ENCODE results near the gene EDN2. TPM values are rescaled to one million over a fixed set of nuclear protein-coding genes. Genes with fewer than 3 reads are reported as not detected.

EDN2 gene
- total RNA-seq, 2 donors from 2014 or later, result 3.3 to 13.5 TPM

- intact Hi-C loops (cut with DNase I), result no loop called here
- TF ChIP-seq, protein P1, sequence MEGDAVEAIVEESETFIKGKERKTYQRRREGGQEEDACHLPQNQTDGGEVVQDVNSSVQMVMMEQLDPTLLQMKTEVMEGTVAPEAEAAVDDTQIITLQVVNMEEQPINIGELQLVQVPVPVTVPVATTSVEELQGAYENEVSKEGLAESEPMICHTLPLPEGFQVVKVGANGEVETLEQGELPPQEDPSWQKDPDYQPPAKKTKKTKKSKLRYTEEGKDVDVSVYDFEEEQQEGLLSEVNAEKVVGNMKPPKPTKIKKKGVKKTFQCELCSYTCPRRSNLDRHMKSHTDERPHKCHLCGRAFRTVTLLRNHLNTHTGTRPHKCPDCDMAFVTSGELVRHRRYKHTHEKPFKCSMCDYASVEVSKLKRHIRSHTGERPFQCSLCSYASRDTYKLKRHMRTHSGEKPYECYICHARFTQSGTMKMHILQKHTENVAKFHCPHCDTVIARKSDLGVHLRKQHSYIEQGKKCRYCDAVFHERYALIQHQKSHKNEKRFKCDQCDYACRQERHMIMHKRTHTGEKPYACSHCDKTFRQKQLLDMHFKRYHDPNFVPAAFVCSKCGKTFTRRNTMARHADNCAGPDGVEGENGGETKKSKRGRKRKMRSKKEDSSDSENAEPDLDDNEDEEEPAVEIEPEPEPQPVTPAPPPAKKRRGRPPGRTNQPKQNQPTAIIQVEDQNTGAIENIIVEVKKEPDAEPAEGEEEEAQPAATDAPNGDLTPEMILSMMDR (IDR thresholded peaks at IDR 0.05), result no peak
Observed at GRCh38 chr1:41529621-41530395, 45.3 kb upstream of the EDN2 start.

DNA sequence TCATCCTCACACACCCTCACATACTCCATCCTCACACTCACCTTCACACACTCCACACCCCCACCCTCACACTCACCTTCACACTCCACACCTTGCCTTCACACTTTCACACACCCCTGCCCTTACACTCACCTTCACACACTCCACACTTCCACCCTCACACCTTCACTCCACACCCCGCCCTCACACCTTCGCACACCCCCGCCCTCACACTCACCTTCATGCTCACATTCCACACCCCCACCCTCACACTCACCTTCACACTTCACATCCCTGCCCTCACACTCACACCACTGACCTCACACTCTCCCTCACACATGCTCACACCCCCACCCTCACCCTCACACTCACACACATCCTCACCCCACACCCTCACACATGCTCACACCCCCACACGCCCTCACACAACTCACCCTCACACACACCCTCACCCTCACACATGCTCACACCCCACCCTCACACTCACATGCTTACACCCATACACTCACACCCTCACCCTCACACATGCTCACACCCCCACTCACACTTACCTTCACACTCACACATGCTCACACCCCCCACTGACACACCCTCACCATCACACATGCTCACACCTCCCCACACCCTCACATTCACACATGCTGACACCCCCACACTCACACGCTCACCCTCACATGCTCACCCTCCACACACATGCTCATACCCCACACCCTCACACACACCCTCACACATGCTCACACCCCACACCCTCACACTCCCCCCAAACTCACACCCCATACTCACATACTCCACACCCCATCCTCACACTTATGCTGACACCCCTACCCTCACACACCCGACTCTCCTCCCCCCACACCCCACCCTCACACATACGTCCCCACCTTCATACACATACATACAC is 44.5 kb upstream of the EDN2 start:
- no peaks in the 10 kb centered on the region for H3K36me3 ChIP-seq
- no peak overlapping the region for H3K9ac ChIP-seq (ENCODE audit: low read depth in 2 of 2, low read length in 2 of 2)
- no peak overlapping the region for H3K27ac ChIP-seq
- no peaks in the 10 kb centered on the region for H3K9me3 ChIP-seq
- no peaks in the 10 kb centered on the region for H3K4me1 ChIP-seq
- intact Hi-C loops (cut with DNase I), result no loop called here
- no peak overlapping the region for H3K4me3 ChIP-seq
- DNase-seq, result no peak
- TF ChIP-seq, protein P1 (IDR thresholded peaks at IDR 0.05), result no peak
- H3K27me3 ChIP-seq, result no peaks in the 10 kb centered on the region

More at GRCh38 chr1:41529621-41530395, 45.3 kb upstream of the EDN2 start:
- Histone ChIP-seq H3K36me3 (no peaks in the 10 kb centered on the region), H3K9ac (ENCODE audit: low read depth in 2 of 2, low read length in 2 of 2) (no peak overlapping the region), H3K9me3 (no peaks in the 10 kb centered on the region), H3K4me1 (no peaks in the 10 kb centered on the region), H3K27me3 (no peaks in the 10 kb centered on the region), H3K27ac (no peak overlapping the region), H3K4me3 (no peak overlapping the region)
- no peak for DNase-seq

DNA sequence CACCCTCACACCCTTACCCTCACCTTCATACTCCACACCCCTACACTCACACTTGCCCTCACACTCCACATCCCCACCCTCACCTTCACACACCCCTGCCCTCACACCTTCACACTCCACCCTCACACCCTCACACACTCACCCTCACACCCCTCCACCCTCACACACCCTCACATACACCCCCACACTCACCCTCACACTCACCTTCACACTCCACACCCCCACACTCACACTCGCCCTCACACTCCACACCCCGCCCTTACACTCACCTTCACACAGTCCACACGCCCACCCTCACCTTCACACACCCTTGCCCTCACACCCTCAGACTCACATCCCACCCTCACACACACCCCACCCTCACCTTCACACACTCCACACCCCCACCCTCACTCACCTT is 43.6 kb upstream of the EDN2 start:
- Histone ChIP-seq H3K4me1 (no peaks in the 10 kb centered on the region), H3K27me3 (no peaks in the 10 kb centered on the region), H3K36me3 (no peaks in the 10 kb centered on the region), H3K9ac (ENCODE audit: low read depth in 2 of 2, low read length in 2 of 2) (no peak overlapping the region), H3K4me3 (no peak overlapping the region), H3K27ac (no peak overlapping the region), H3K9me3 (no peaks in the 10 kb centered on the region)
- intact Hi-C loops (cut with DNase I), result no loop called here
- TF ChIP-seq, protein P1 (IDR thresholded peaks at IDR 0.05), result no peak
- DNase-seq, result no peak

DNA sequence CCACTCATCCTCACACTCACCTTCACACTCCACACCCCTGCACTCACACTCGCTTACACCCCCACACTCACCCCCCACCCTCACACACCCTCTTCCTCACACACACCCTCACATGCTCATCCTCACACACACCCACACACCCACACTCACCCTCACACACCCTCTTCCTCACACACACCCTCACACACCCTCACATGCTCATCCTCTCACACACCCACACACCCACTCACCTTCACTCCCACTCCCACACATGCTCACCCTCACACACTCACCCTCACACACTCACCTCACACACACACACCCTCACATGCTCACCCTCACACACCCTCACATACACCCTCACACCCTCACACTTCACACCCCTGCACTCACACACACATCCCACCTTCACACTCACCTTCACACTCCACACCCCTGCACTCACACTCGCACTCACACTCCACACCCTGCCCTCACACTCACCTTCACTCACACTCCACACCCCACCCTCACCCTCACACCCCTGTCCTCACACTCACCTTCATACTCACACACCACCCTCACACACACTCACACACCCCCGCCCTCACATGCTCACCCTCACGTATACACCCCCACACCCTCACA is 42.6 kb upstream of the EDN2 start:
- intact Hi-C loops (cut with DNase I), result no loop called here
- Histone ChIP-seq H3K4me3 (no peak overlapping the region), H3K9me3 (no peaks in the 10 kb centered on the region), H3K27ac (no peak overlapping the region), H3K4me1 (no peaks in the 10 kb centered on the region), H3K36me3 (no peaks in the 10 kb centered on the region), H3K27me3 (no peaks in the 10 kb centered on the region), H3K9ac (ENCODE audit: low read depth in 2 of 2, low read length in 2 of 2) (no peak overlapping the region)
- TF ChIP-seq, protein P1 (IDR thresholded peaks at IDR 0.05), result no peak
- DNase-seq, result no peak

DNA sequence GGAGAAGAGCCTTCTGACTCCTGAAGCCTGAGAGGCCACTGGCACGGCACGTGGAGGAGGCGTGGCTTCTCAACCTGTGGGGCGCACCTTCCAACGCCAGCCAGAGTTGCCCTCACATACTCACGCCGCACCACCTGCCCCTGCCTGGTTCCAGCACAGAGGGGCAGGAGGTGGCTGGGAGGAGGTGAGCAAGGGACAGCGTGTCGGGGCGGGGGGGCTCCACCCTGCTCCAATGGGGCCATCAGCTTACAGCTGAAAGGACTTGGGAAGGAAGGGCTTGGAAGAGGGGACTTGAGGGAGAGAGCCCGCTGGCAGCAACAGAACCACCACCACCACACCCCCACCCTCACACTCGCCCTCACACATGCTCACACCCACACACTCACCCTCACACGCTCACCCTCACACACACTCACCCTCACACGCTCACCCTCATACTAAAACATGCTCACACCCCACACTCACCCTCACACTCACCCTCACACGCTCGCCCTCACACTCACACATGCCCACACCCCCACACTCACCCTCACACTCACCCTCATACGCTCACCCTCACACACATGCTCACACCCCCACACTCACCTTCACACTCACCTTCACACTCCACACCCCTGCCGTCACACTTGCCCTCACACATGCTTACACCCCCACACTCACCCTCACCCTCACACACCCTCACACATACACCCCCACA is 41.6 kb upstream of the EDN2 start:
- H3K27ac ChIP-seq, result no peak overlapping the region
- no peak overlapping the region for H3K9ac ChIP-seq (ENCODE audit: low read depth in 2 of 2, low read length in 2 of 2)
- H3K27me3 ChIP-seq, result no peaks in the 10 kb centered on the region
- TF ChIP-seq, protein P1 (IDR thresholded peaks at IDR 0.05), result no peak
- no peak overlapping the region for H3K4me3 ChIP-seq
- no peaks in the 10 kb centered on the region for H3K36me3 ChIP-seq
- intact Hi-C loops (cut with DNase I), result no loop called here
- no peak for DNase-seq
- no peaks in the 10 kb centered on the region for H3K9me3 ChIP-seq
- no peaks in the 10 kb centered on the region for H3K4me1 ChIP-seq

Data from colonic mucosa (tissue), 4 donors.